Skeletal muscle satellite cell (primary cell): ENCODE data around the gene TPP2.

ENCODE experiments used
- H3K27me3 ChIP-seq: 2 replicates; pipeline ENCODE4 v1.7.0; 2013; ENCODE audit warnings: low read length; ENCODE audit not compliant: control insufficient read depth, insufficient read depth
- H3K36me3 ChIP-seq: 2 replicates; pipeline ENCODE4 v1.7.0; 2013; ENCODE audit warnings: mild to moderate bottlenecking, control low read depth, low read length; ENCODE audit not compliant: insufficient read depth
- H3K4me1 ChIP-seq: 2 replicates; pipeline ENCODE4 v1.7.0; 2013; ENCODE audit warnings: low read length; ENCODE audit not compliant: control insufficient read depth, insufficient read depth
- H3K4me2 ChIP-seq: 2 replicates; pipeline ENCODE4 v1.7.0; 2013; ENCODE audit warnings: mild to moderate bottlenecking, low read length
- H3K4me3 ChIP-seq: 2 replicates; pipeline ENCODE4 v1.7.0; 2013; ENCODE audit warnings: low read length
- H3K9ac ChIP-seq: 2 replicates; pipeline ENCODE4 v1.7.0; 2013; ENCODE audit warnings: mild to moderate bottlenecking, low read depth, low read length, moderate library complexity
- H3K9me3 ChIP-seq: replicated peaks from 2 replicates; pipeline ENCODE4 v1.7.0; 2013; ENCODE audit warnings: mild to moderate bottlenecking, control low read depth, low read length

The TPP2 gene

DNA sequence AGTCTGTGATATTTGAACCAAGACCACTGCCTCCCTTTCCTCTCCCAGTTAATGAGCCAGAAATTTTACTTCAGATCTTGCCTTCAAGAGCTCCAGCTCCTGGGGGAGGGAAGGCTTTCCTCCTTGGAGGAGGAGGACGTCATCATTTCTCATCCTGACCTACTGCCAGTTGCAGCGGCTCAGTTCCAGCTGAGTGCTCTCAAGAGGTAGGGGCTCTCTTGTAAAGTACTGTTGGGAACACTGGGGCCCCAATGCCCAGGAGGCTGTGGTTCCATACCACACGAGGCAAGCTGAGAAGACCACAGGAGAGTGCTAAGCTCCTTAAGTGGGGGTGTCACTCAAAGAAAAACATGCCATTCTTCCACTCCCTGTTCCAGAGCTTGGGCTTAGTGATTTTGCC is 61.9 kb downstream of the TPP2 start:
- Histone ChIP-seq H3K4me2 (no peak overlapping the region), H3K4me1 (no peaks in the 10 kb centered on the region), H3K9me3 (no peaks in the 10 kb centered on the region), H3K36me3 (peaks cover 57% of the 10 kb centered on the region), H3K9ac (no peak overlapping the region), H3K27me3 (no peaks in the 10 kb centered on the region), H3K4me3 (no peak overlapping the region)

DNA sequence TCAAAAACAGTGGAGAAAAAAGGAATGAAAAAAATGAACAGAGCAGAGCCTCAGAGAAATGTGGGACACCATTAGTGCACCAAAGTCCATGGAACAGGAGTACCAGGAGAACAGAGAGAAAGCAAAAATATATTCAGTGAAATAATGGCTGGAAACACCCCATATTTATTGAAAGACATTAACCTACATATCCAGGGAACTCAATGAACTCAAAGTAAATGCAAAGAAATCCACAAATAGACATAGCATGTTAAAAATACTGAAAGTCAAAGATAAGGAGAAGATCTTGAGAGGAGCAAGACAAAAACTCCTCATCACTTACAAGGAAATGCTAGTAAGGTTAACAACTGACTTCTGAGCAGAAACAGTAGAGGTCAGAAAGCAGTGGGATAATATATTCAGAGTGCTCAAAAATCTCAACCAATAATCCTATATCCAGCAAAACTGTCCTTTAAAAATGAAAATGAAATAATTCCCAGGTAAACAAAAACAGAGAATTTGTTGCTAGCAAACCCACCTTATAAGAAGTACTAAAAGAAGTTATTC is 62.5 kb downstream of the TPP2 start:
- Histone ChIP-seq H3K4me1 (no peaks in the 10 kb centered on the region), H3K9me3 (no peaks in the 10 kb centered on the region), H3K27me3 (no peaks in the 10 kb centered on the region), H3K36me3 (peaks cover 57% of the 10 kb centered on the region), H3K9ac (no peak overlapping the region), H3K4me2 (no peak overlapping the region), H3K4me3 (no peak overlapping the region)

DNA sequence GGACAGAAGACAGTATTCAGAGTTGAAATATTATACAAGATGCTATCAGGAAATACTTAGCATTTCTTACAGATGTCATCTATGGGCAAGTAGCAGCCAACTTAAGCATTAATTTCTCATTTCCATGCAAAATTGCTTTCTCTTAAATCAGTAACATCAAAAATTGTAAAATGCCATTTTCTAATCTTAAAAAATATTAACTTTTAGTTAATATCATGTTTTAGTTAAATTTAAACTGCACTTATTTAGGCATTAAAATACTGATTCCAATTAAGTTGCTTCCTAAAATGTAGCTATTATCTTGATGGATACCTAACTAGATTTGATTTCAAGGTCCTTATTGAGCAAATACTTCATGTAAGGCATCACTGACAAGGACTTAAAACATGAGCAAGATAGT is 70.2 kb downstream of the TPP2 start:
- Histone ChIP-seq H3K4me1 (no peaks in the 10 kb centered on the region), H3K4me2 (no peak overlapping the region), H3K4me3 (no peak overlapping the region), H3K27me3 (no peaks in the 10 kb centered on the region), H3K9me3 (no peaks in the 10 kb centered on the region), H3K36me3 (peaks cover 53% of the 10 kb centered on the region), H3K9ac (no peak overlapping the region)

GRCh38 chr13:102667911-102668310 is 71.1 kb downstream of the TPP2 start:
- Histone ChIP-seq H3K9ac (no peak overlapping the region), H3K4me2 (no peak overlapping the region), H3K36me3 (peaks cover 59% of the 10 kb centered on the region), H3K4me1 (no peaks in the 10 kb centered on the region), H3K27me3 (no peaks in the 10 kb centered on the region), H3K9me3 (no peaks in the 10 kb centered on the region), H3K4me3 (no peak overlapping the region)

DNA sequence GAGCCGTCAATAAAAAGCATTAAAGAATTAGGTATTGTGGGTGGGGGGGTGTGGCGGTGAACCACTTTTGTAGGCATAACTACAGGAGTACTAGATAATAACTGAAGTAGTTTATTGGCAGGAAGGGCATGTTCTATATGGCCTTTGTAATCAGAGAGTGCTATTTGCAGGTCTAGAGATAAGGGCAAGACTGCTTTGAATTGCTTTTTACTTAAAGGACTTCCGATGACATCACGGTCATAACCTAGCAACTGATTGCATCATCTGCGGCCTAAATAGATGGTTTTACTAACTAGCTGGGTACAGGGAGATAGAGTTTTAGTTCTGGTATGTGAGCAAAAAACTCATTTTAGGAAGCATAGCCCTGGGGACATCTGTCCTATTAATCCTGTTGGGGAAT is 73.3 kb downstream of the TPP2 start:
- no peaks in the 10 kb centered on the region for H3K9me3 ChIP-seq
- peaks cover 72% of the 10 kb centered on the region for H3K36me3 ChIP-seq
- H3K4me1 ChIP-seq = no peaks in the 10 kb centered on the region
- no peak overlapping the region for H3K9ac ChIP-seq
- no peaks in the 10 kb centered on the region for H3K27me3 ChIP-seq
- H3K4me3 ChIP-seq = no peak overlapping the region
- H3K4me2 ChIP-seq = no peak overlapping the region

DNA sequence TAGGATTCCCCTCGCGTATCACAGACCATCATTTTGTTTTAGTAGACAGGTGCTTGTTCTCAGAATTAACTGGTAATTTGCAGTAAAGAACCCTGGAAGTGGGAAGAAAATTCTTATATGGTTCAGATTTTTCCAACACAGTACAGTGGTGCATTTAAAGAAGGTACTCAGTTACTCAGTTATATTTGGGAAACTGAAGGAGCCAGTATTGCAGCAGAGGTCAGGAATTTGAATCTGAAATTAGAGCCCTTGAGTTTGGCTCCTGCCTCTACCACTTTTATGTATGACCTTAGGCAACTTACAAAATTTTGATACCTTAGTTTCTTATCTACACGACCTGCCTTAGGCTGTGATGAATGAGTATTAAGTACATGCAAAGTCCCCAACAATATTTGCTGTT is 78.3 kb downstream of the TPP2 start:
- Histone ChIP-seq H3K27me3 (no peaks in the 10 kb centered on the region), H3K4me3 (no peak overlapping the region), H3K9ac (no peak overlapping the region), H3K4me2 (no peak overlapping the region), H3K9me3 (no peaks in the 10 kb centered on the region), H3K36me3 (peaks cover 72% of the 10 kb centered on the region), H3K4me1 (no peaks in the 10 kb centered on the region)

DNA sequence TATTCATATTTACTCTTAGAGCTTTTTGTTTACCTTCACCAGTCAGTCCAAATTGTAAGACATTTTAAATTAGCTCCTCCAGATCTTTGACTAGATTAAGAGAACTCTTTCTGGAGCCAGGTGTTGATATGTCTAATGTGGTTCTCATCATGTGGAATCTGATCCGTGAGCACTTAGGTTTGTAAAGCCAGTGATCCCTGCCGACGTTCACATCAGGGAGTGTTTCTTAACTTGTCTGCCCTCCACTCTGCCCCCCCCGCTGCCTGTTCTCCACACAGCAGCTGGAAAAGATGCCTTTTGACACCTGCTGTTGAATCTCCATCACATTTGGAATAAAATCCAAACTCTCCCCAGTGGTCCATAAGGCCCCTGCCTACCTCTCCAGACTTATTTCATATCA is 80.3 kb downstream of the TPP2 start:
- Histone ChIP-seq H3K9ac (no peak overlapping the region), H3K9me3 (no peaks in the 10 kb centered on the region), H3K27me3 (no peaks in the 10 kb centered on the region), H3K4me2 (no peak overlapping the region), H3K4me1 (no peaks in the 10 kb centered on the region), H3K36me3 (peaks cover 64% of the 10 kb centered on the region), H3K4me3 (no peak overlapping the region)

DNA sequence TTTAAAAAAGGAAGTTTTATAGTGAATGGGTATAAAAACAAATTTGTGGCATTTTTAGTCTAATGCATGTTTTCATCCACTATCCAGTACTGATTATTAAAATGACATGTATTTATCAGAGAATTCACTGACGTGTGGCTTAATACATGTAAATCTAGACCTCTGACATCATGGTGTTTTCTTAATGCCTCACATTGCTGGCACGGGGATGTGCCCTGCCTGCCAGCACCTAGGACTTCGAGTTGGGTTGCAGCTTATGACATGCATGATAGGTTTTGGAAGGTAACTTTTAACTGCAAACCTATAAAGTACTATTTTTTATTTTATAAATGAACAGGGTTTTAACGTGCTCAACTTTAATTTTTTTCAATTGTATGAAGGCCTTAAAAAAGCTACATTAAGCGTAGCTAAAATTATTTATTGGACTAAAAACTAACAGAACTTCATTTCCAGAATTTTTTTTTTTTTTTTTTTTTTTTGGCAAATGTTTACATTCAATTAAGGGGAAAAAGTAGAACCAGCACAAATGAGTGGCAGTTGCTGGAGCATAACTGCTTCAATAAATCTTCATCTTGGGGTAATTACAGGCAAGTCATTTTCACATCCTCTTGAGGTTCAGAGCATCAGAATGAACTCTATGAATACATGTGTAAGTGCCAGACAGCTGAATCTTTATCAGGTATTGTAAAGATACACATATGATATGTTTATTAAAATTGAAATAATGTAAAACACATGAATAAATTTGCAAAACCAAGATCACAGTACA is 81.7 kb downstream of the TPP2 start:
- Histone ChIP-seq H3K9me3 (no peaks in the 10 kb centered on the region), H3K4me1 (no peaks in the 10 kb centered on the region), H3K4me3 (no peak overlapping the region), H3K9ac (no peak overlapping the region), H3K27me3 (no peaks in the 10 kb centered on the region), H3K4me2 (no peak overlapping the region), H3K36me3 (peaks cover 53% of the 10 kb centered on the region)

DNA sequence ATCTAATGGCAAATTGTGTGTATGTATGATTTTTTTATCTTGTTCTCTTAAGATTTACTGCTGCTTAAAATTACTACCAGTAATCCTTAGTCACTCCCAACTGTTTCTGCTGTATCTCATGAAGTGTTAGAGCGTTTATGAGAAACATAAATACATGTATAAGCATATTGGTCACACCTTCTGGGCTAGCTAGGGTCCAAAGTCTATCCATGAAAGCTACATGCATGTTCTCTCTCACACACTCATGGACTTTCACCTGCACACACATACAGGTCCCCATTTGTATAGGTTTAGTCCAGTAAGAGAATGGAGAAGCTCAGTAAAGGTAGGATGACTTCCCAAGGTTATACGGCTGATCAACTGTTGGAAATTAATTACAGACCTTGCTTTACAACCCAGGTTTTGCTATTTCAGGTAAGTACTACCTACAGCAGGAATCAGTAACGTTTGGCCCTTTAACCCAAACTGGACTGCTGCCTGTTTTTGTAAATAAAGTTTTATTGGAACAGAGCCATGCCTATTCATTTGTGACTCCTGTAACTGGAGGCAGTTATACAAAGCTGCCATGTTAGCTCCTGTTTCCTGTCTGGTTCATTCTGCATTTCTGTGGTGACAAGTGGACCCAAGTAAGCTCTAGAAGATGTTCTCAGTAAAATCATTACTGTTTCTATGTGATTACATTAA is 82.8 kb downstream of the TPP2 start:
- no peak overlapping the region for H3K4me3 ChIP-seq
- H3K9ac ChIP-seq = no peak overlapping the region
- H3K4me2 ChIP-seq = no peak overlapping the region
- H3K27me3 ChIP-seq = no peaks in the 10 kb centered on the region
- H3K4me1 ChIP-seq = no peaks in the 10 kb centered on the region
- H3K9me3 ChIP-seq = no peaks in the 10 kb centered on the region
- peaks cover 45% of the 10 kb centered on the region for H3K36me3 ChIP-seq

GRCh38 chr13:102680133-102680717 is 83.4 kb downstream of the TPP2 start:
- H3K9me3 ChIP-seq = no peaks in the 10 kb centered on the region
- no peaks in the 10 kb centered on the region for H3K27me3 ChIP-seq
- H3K4me2 ChIP-seq = no peak overlapping the region
- H3K9ac ChIP-seq = no peak overlapping the region
- no peaks in the 10 kb centered on the region for H3K4me1 ChIP-seq
- no peak overlapping the region for H3K4me3 ChIP-seq
- peaks cover 40% of the 10 kb centered on the region for H3K36me3 ChIP-seq

DNA sequence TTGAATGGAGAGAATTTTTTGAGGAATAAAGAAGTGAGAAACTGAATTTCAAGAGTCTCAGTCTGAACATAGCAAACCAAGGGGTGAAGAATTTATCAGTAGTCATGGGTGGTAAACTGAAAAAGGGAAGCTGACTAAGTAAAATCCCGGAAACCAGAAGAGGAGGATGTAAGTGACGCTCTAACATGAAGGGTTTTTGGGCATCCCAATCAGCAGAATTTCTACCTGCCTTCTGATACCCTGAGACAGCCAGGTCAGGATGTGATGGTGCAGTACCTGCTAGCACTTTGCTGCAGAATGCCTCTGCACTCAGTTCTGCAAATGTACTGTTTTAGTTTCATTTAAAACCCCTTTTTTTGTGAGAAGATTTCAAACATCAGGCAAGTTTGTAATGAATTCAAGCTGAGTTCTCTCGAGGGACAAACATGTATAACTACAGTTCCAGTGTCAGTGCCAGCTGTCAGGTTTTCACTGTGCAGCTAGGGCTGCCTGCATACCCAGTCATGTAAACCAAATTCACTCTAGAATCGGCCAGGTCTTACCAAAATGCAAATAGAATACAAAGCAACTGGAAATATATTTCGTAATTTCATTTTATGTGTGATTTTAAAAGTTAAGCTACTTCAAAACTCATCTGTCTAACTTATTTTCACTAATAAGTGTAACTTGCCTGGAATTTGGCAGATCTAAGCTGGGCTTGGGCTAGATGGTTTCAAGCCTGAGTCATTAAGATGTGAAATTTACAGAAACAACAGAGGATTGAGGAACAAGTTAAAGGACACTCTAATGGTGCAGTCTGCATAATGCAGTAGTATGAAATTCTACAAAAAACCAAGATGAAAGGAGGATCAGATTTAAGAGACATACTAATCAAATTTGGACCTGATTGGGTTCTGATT is 84.3 kb downstream of the TPP2 start:
- no peak overlapping the region for H3K4me3 ChIP-seq
- H3K4me2 ChIP-seq = no peak overlapping the region
- peaks cover 3% of the 10 kb centered on the region for H3K27me3 ChIP-seq
- H3K36me3 ChIP-seq = peaks cover 37% of the 10 kb centered on the region
- no peak overlapping the region for H3K9ac ChIP-seq
- H3K9me3 ChIP-seq = no peaks in the 10 kb centered on the region
- H3K4me1 ChIP-seq = no peaks in the 10 kb centered on the region
